GM12872 (cell line): ENCODE measurements around the gene PDSS2.

Source experiments
- CTCF ChIP-seq: IDR thresholded peaks from 3 replicates; pipeline ENCODE4 v1.5.1; 2011; ENCODE audit warnings: low read depth, mild to moderate bottlenecking, low read length, moderate library complexity; ENCODE audit not compliant: insufficient read depth

The PDSS2 gene

GRCh38 chr6:107313776-107314175 is 145.6 kb downstream of the PDSS2 start:
- TF ChIP-seq CTCF = no peak

- TF ChIP-seq CTCF = no peak
These were observed 149.0 kb downstream of the PDSS2 start for GRCh38 chr6:107310362-107310761.

- no peak for TF ChIP-seq CTCF
These were observed 150.7 kb downstream of the PDSS2 start for GRCh38 chr6:107308677-107309076.

- no peak for TF ChIP-seq CTCF
These were observed 154.0 kb downstream of the PDSS2 start for GRCh38 chr6:107305391-107305790.

GRCh38 chr6:107304421-107305025 is 154.8 kb downstream of the PDSS2 start:
- TF ChIP-seq CTCF = no peak

GRCh38 chr6:107293350-107293749 is 166.0 kb downstream of the PDSS2 start:
- no peak for TF ChIP-seq CTCF

- no peak for TF ChIP-seq CTCF
These were observed 166.6 kb downstream of the PDSS2 start for GRCh38 chr6:107292715-107293271.
